SH-SY5Y (cell line): ENCODE data around the gene OAS3.

ENCODE experiments used
- GATA2 ChIP-seq: IDR thresholded peaks from 2 replicates; pipeline ENCODE4 v1.6.1; 2011; ENCODE audit warnings: mild to moderate bottlenecking, low read depth, low read length
- GATA3 ChIP-seq: IDR thresholded peaks from 2 replicates; pipeline ENCODE4 v1.6.1; 2011; ENCODE audit warnings: low read depth, mild to moderate bottlenecking, low read length, moderate library complexity

DNA sequence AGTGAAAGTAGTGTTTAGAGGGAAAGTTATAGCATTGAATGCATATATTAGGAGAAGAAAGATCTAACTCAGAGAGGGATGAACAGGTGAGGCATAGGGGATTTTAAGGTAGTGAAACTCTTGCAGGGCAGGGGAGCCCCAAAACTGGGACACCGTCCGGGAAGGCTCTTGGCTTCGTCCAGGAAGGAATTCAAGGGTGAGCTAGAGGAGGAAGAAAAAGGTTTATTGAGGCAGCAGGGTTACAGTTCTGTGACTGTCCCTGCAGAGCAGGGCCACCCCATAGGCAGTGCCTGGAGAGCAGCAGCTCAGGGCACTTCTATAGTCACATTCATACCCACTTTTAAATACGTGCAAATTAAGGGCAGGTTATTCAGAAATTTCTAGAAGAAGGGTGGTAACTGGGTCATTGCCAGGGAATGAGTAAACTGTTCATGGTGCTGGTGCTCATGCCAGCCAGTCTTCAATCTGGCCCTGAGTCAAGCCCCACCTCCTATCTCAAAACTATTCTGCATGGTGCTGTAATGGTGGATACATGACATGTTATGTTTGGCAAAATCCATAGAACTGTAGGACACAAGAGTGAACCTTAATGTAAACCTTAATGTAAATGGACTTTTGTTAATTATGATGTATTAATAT lies 32.7 kb upstream of the OAS3 start:
- TF ChIP-seq GATA2 (no peak), GATA3 (no peak)
